DMS 273 (cell line): ENCODE results near the gene WDR4.
"Not testable (repeated sequence)": the region's sequence is repeated elsewhere in the genome, so short reads cannot be mapped to it uniquely, and the experiment has no call there.

Experiments used
- DNase-seq: peaks from one replicate; lab custom pipeline; 2025; ENCODE audit not compliant: unreplicated experiment; lab: John Stamatoyannopoulos, UW

The WDR4 gene

GRCh38 chr21:42854246-42855010 is 24.9 kb downstream of the WDR4 start:
- DNase-seq: no peak

GRCh38 chr21:42853621-42854020 is 25.7 kb downstream of the WDR4 start:
- no peak for DNase-seq

GRCh38 chr21:42852925-42853570 is 26.3 kb downstream of the WDR4 start:
- no peak for DNase-seq

- DNase-seq: no peak
Observed at GRCh38 chr21:42851812-42852665, 27.3 kb downstream of the WDR4 start.

GRCh38 chr21:42850866-42851391 is 28.4 kb downstream of the WDR4 start:
- peak; percentile 32 for DNase-seq

- DNase-seq: no peak
Observed at GRCh38 chr21:42850463-42850862, 28.9 kb downstream of the WDR4 start.

- no peak for DNase-seq
Observed at GRCh38 chr21:42849759-42850412, 29.5 kb downstream of the WDR4 start.

GRCh38 chr21:42848932-42849758 is 30.2 kb downstream of the WDR4 start:
- no peak for DNase-seq

- not testable (repeated sequence) for DNase-seq
Observed at GRCh38 chr21:42848144-42848931, 31.0 kb downstream of the WDR4 start.

- no peak for DNase-seq
Observed at GRCh38 chr21:42847726-42848125, 31.6 kb downstream of the WDR4 start.

GRCh38 chr21:42847051-42847707 is 32.2 kb downstream of the WDR4 start:
- DNase-seq: no peak

GRCh38 chr21:42846221-42846620 is 33.1 kb downstream of the WDR4 start:
- no peak for DNase-seq

GRCh38 chr21:42845296-42845965 is 33.9 kb downstream of the WDR4 start:
- no peak for DNase-seq

- DNase-seq: no peak
Observed at GRCh38 chr21:42844411-42845113, 34.8 kb downstream of the WDR4 start.

GRCh38 chr21:42843056-42843455 is 36.3 kb downstream of the WDR4 start:
- no peak for DNase-seq

GRCh38 chr21:42841916-42842655 is 37.3 kb downstream of the WDR4 start:
- DNase-seq: not testable (repeated sequence)
